IMR-90 (cell line): Measurements from ENCODE around the gene GRPEL2. TPM values are rescaled to one million over a fixed set of nuclear protein-coding genes. Genes with fewer than 3 reads are reported as not detected.

Source experiments
- ATAC-seq: fragments of 200-7000 bp; cut with Tn5 transposase; 2 replicates; pipeline ENCODE4 v1.9.1; 2020; ENCODE audit warnings: low read depth, mild to moderate bottlenecking, moderate library complexity
- BruUV-seq: library from RNA; stranded (reverse); fragments of 400-500 nt; replicated peaks from 2 replicates; lab custom pipeline; 2021; lab: Mats Ljungman, UMichigan
- CTCF ChIA-PET: fragments of 300-600 bp; formaldehyde crosslinking; extraction: SDS; loops from one replicate; lab custom pipeline; 2021; ENCODE audit warnings: antibody characterized with exemption; lab: Yijun Ruan, JAX
- POLR2A ChIA-PET: fragments of 300-600 bp; sonication (Branson Sonifier 250); formaldehyde crosslinking; loops from one replicate; lab custom pipeline; 2022; ENCODE audit warnings: antibody characterized with exemption; ENCODE audit not compliant: unreplicated experiment; lab: Charles Lee
- DNase-seq: peaks from one replicate; pipeline ENCODE4 v3.0.0; 2013
- H2AFZ ChIP-seq: replicated peaks from 2 replicates; pipeline ENCODE3; 2013; ENCODE audit warnings: low read length, mild to moderate bottlenecking; ENCODE audit not compliant: poor library complexity
- H2AK5ac ChIP-seq: 2 replicates; pipeline ENCODE4 v1.6.1; 2013; ENCODE audit warnings: low read depth, low read length, inconsistent platforms
- H2AK9ac ChIP-seq: replicated peaks from 2 replicates; pipeline ENCODE3; 2013; ENCODE audit warnings: mild to moderate bottlenecking, low read depth, low read length, moderate library complexity; ENCODE audit not compliant: poor library complexity
- H2BK120ac ChIP-seq: 2 replicates; pipeline ENCODE4 v1.6.1; 2013; ENCODE audit warnings: low read depth, low read length, inconsistent platforms
- H2BK15ac ChIP-seq: 3 replicates; pipeline ENCODE4 v1.6.1; 2013; ENCODE audit warnings: low read depth, low read length, inconsistent platforms
- H2BK20ac ChIP-seq: 2 replicates; pipeline ENCODE4 v1.6.1; 2013; ENCODE audit warnings: low read depth, mild to moderate bottlenecking, inconsistent platforms, low read length, moderate library complexity
- H2BK5ac ChIP-seq: 2 replicates; pipeline ENCODE4 v1.6.1; 2013; ENCODE audit warnings: mild to moderate bottlenecking, low read depth, low read length, inconsistent platforms; ENCODE audit not compliant: poor library complexity, severe bottlenecking
- H3K14ac ChIP-seq: replicated peaks from 2 replicates; pipeline ENCODE4 v1.6.1; 2013; ENCODE audit warnings: low read depth, low read length, inconsistent platforms
- H3K18ac ChIP-seq: 2 replicates; pipeline ENCODE4 v1.6.1; 2013; ENCODE audit warnings: low read depth, low read length, control low read depth
- H3K23ac ChIP-seq: 2 replicates; pipeline ENCODE4 v1.6.1; 2013; ENCODE audit warnings: low read depth, low read length, inconsistent platforms
- H3K27ac ChIP-seq: 2 replicates; pipeline ENCODE4 v1.5.1; 2013; ENCODE audit warnings: mild to moderate bottlenecking, control low read depth, low read length; ENCODE audit not compliant: insufficient read depth
- H3K27me3 ChIP-seq: 2 replicates; pipeline ENCODE4 v1.6.1; 2013; ENCODE audit warnings: low read length; ENCODE audit not compliant: control insufficient read depth, insufficient read depth
- H3K36me3 ChIP-seq: 2 replicates; pipeline ENCODE4 v1.6.1; 2013; ENCODE audit warnings: low read length, mixed read lengths; ENCODE audit not compliant: control insufficient read depth, insufficient read depth
- H3K4ac ChIP-seq: 2 replicates; pipeline ENCODE4 v1.6.1; 2013; ENCODE audit warnings: low read depth, low read length, inconsistent platforms
- H3K4me1 ChIP-seq: 2 replicates; pipeline ENCODE4 v1.6.1; 2013; ENCODE audit warnings: low read length, mixed read lengths; ENCODE audit not compliant: control insufficient read depth, insufficient read depth
- H3K4me2 ChIP-seq: 2 replicates; pipeline ENCODE4 v1.6.1; 2013; ENCODE audit warnings: low read depth, mild to moderate bottlenecking, control low read depth, low read length, moderate library complexity
- H3K4me3 ChIP-seq: 2 replicates; pipeline ENCODE4 v1.5.1; 2013; ENCODE audit warnings: low read depth, mild to moderate bottlenecking, control low read depth, low read length, moderate library complexity; ENCODE audit not compliant: insufficient read depth
- H3K56ac ChIP-seq: 2 replicates; pipeline ENCODE4 v1.6.1; 2013; ENCODE audit warnings: low read length, inconsistent platforms; ENCODE audit not compliant: insufficient read depth; ENCODE audit errors: extremely low read depth
- H3K79me1 ChIP-seq, 2 experiments: 2 replicates each; pipeline ENCODE4 v1.6.1; 2013; ENCODE audit warnings: low read length in 2 of 2, inconsistent platforms in 1 of 2, low read depth in 1 of 2
- H3K9ac ChIP-seq: 2 replicates; pipeline ENCODE4 v1.6.1; 2013; ENCODE audit warnings: low read depth, low read length, control low read depth
- H3K9me1 ChIP-seq: 2 replicates; pipeline ENCODE4 v1.6.1; 2013; ENCODE audit warnings: low read length, inconsistent platforms; ENCODE audit not compliant: insufficient read depth
- H3K9me3 ChIP-seq: 2 replicates; pipeline ENCODE4 v1.6.1; 2013; ENCODE audit warnings: low read length; ENCODE audit not compliant: control insufficient read depth, insufficient read depth
- H4K20me1 ChIP-seq: 2 replicates; pipeline ENCODE4 v1.6.1; 2013; ENCODE audit warnings: low read length, inconsistent platforms; ENCODE audit not compliant: insufficient read depth
- H4K5ac ChIP-seq: 2 replicates; pipeline ENCODE4 v1.6.1; 2013; ENCODE audit warnings: mild to moderate bottlenecking, low read depth, low read length, control low read depth
- H4K8ac ChIP-seq, 2 experiments: 2 replicates each; pipeline ENCODE4 v1.6.1; 2013; ENCODE audit warnings: low read depth in 2 of 2, low read length in 2 of 2, control low read depth in 1 of 2, inconsistent platforms in 1 of 2
- H4K91ac ChIP-seq: 2 replicates; pipeline ENCODE4 v1.6.1; 2013; ENCODE audit warnings: low read depth, low read length, inconsistent platforms; ENCODE audit not compliant: insufficient read depth
- BHLHE40 ChIP-seq: fragments of 150-350 bp; IDR thresholded peaks from 2 replicates; pipeline ENCODE4 v1.6.1; 2016; ENCODE audit warnings: mild to moderate bottlenecking, low read depth, low read length
- FOS ChIP-seq: fragments of 150-350 bp; IDR thresholded peaks from 2 replicates; pipeline ENCODE4 v1.6.1; 2016; ENCODE audit warnings: low read depth, low read length
- MAFK ChIP-seq: IDR thresholded peaks from 2 replicates; pipeline ENCODE4 v1.6.1; 2012; ENCODE audit warnings: low read depth, low read length, improper control_type of control experiment
- MAZ ChIP-seq: IDR thresholded peaks from 2 replicates; pipeline ENCODE4 v1.6.1; 2012; ENCODE audit warnings: low read depth, mild to moderate bottlenecking, low read length, improper control_type of control experiment, moderate library complexity, borderline replicate concordance
- POLR2A ChIP-seq: IDR thresholded peaks from 2 replicates; pipeline ENCODE4 v1.6.1; 2012; ENCODE audit warnings: mild to moderate bottlenecking, low read depth, low read length
- RAD21 ChIP-seq: IDR thresholded peaks from 2 replicates; pipeline ENCODE4 v1.6.1; 2012; ENCODE audit warnings: low read length, improper control_type of control experiment
- RCOR1 ChIP-seq: IDR thresholded peaks from 2 replicates; pipeline ENCODE4 v1.6.1; 2012; ENCODE audit warnings: mild to moderate bottlenecking, low read length, improper control_type of control experiment; ENCODE audit not compliant: insufficient replicate concordance
- RFX5 ChIP-seq: IDR thresholded peaks from 2 replicates; pipeline ENCODE4 v1.8.0; 2012; ENCODE audit warnings: low read depth, mild to moderate bottlenecking, low read length, moderate library complexity
- SMC3 ChIP-seq: fragments of 150-350 bp; IDR thresholded peaks from 2 replicates; pipeline ENCODE4 v1.6.1; 2016; ENCODE audit warnings: low read depth, mild to moderate bottlenecking, antibody characterized with exemption, low read length, moderate library complexity
- WGBS, 2 experiments: methylation state at CpG; one replicate each; pipeline versions ENCODE4 v1.1.5 to v1.1.7; 2013; ENCODE audit warnings: missing lambda C conversion rate in 2 of 2; ENCODE audit not compliant: insufficient read length in 1 of 2; ENCODE audit errors: extremely low coverage in 2 of 2; 5-methylcytosine and 5-hydroxymethylcytosine counted together
- dilution Hi-C: fragments of 300-500 bp; cut with HindIII; formaldehyde crosslinking; loops from one replicate; pipeline ENCODE4 v1.14.3; 2018; ENCODE audit warnings: low sequenced_read_pairs; ENCODE audit not compliant: unreplicated experiment
- in situ Hi-C: fragments of 300-500 bp; cut with MboI; formaldehyde crosslinking; loops from 3 replicates; pipeline ENCODE4 v1.14.3; 2019; ENCODE audit warnings: low sequenced_read_pairs, inconsistent platforms, mixed read lengths
- intact Hi-C: fragments of 100-400 bp; cut with micrococcal nuclease; formaldehyde crosslinking; loops from 2 replicates; pipeline ENCODE4 v1.10.0; 2022
- polyA plus RNA-seq, 3 experiments: library from polyadenylated mRNA; depleted of rRNA; stranded (reverse); fragments of >200 nt; gene quantifications; 2 replicates each; pipeline ENCODE4 v1.2.3, GENCODE V29; 2012; ENCODE audit warnings: low replicate concordance in 1 of 3
- total RNA-seq: library from RNA; depleted of rRNA; stranded (reverse); fragments of >200 nt; gene quantifications from 2 replicates; pipeline ENCODE4 v1.2.3, GENCODE V29; 2012

Gene GRPEL2
- total and polyA plus RNA-seq, 2 of the 4 experiments (the other 2 are of a cell fraction) = 6.2 to 18.1 TPM

DNA sequence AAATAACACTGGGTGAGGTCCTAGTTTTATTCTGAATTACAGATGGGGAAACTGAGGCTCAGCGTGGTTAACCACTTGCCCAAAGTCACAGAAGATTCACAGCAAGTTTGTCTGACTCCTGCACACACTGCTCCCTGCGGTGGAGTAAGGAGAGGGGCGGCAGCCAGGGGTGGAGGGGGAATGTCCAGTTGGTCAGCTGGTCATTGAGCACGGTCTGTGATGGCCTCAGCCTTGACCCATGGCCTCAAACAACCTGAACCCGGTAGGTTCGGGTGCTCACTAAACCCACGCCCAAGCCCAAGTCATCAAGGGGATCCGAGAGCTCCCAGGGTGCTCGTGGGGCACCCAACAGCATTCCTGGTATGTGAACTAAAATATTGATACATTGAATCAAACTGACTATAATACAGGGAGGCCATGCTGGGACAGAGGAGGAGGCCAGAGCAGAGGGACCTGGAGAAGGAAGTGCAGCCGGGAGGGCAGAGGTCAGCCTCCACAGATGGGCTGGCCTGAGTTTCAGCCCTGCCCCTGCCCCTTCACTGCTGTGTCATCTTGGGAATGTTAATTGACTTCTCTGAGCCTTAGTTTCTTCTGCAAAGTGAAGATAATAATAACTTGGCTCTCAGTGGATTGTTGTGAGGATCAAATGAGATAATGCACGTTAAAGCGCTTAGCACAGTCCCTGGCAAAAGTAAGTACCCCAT is 37.4 kb downstream of the GRPEL2 start (continued):
- TF ChIP-seq MAFK (no peak), BHLHE40 (no peak)

GRCh38 chr5:149383399-149383798 is 38.1 kb downstream of the GRPEL2 start:
- Histone ChIP-seq H2AK5ac (peak overlapping the region; percentile 61; the same call in 1 of the 2 replicates), H3K4me3 (no peak overlapping the region), H3K18ac (no peak overlapping the region), H4K20me1 (no peaks in the 10 kb centered on the region; the same call in 1 of the 2 replicates), H2BK15ac (no peak overlapping the region; the same call in 2 of the 3 replicates), H3K4me1 (peaks cover 29% of the 10 kb centered on the region), H3K14ac (no peak overlapping the region), H2AK9ac (no peak overlapping the region), H2BK20ac (no peak overlapping the region), H2AFZ (no peak overlapping the region), H3K27ac (no peak overlapping the region), H3K36me3 (no peaks in the 10 kb centered on the region), H4K8ac (peak overlapping the region in 1 of 2 experiments; percentile 2; a peak in 1 of 4 replicates), H3K9ac (no peak overlapping the region), H3K9me3 (peaks cover under 1% of the 10 kb centered on the region; the same call in 1 of the 2 replicates), H3K4ac (peak overlapping the region; percentile 1; the same call in 1 of the 2 replicates), H2BK5ac (no peak overlapping the region), H3K56ac (no peak overlapping the region), H3K23ac (no peak overlapping the region), H3K27me3 (no peaks in the 10 kb centered on the region), H2BK120ac (no peak overlapping the region; the same call in 1 of the 2 replicates), H3K9me1 (peaks cover 9% of the 10 kb centered on the region; the same call in 1 of the 2 replicates), H4K5ac (no peak overlapping the region), H3K4me2 (no peak overlapping the region), H4K91ac (peak overlapping the region; percentile 32; the same call in 1 of the 2 replicates), H3K79me1 (peaks cover 5 to 11% of the 10 kb centered on the region in 2 experiments; a peak in 1 of 4 replicates)
- no TSS peak for BruUV-seq
- no peak for ATAC-seq
- in situ Hi-C loops (no loop called here), dilution Hi-C loops (no loop called here), intact Hi-C loops (loop anchor here (2.0 kb wide), 1 partner anchor 235 kb away; no protein-coding TSS in a partner anchor)
- DNase-seq = no peak
- CTCF ChIA-PET = no interaction called here
- WGBS, 2 experiments = 60% methylated on average over 2 of the region's 9 CpGs; no CpG with 5 or more reads in 1 of the 2 experiments
- no peak for TF ChIP-seq MAFK
- TF ChIP-seq MAZ = no peak
- no peak for TF ChIP-seq RAD21
- no peak for TF ChIP-seq RFX5
- TF ChIP-seq FOS = no peak
- TF ChIP-seq RCOR1 = no peak
- TF ChIP-seq POLR2A = no peak
- no peak for TF ChIP-seq SMC3
- POLR2A ChIA-PET = interaction anchor here (1.0 kb wide), 1 partner anchor 49 kb away, joined by 3 read pairs; no protein-coding TSS in a partner anchor
